Loucy (cell line): ENCODE data around the gene OGFOD3.

Experiments
- EZH2phosphoT487 ChIP-seq: fragments of 200-600 bp; IDR thresholded peaks from 2 replicates; pipeline ENCODE4 v1.6.1; 2018; ENCODE audit warnings: antibody characterized with exemption, mild to moderate bottlenecking, moderate library complexity, borderline replicate concordance
- TF ChIP-seq, protein P1 (sequence below): fragments of 200-600 bp; sonication (generic); conservative IDR thresholded peaks from 2 replicates; pipeline ENCODE4 v1.5.1; 2014; ENCODE audit warnings: mild to moderate bottlenecking, antibody characterized with exemption, low read length

DNA sequence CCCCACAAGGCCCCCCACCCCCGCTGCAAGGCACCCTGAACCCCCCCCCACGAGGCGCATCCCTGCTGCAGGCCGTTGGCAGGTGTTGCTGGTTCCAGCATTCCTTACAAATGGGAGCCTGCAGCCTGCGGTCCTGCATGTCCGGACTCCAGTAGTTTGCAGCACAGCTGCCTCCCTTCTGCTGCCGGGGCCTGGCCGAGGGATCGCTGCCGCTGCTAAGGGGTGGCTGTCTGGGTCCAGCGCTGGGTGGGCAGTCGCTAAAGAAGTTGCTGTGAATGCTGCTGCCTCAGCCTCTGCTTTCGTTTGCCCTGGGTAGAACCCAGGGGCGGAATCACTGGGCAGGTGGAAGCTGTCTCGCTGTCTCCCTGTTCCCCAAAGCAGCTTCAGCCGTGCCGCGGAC is 35.0 kb downstream of the OGFOD3 start:
- TF ChIP-seq, protein P1, sequence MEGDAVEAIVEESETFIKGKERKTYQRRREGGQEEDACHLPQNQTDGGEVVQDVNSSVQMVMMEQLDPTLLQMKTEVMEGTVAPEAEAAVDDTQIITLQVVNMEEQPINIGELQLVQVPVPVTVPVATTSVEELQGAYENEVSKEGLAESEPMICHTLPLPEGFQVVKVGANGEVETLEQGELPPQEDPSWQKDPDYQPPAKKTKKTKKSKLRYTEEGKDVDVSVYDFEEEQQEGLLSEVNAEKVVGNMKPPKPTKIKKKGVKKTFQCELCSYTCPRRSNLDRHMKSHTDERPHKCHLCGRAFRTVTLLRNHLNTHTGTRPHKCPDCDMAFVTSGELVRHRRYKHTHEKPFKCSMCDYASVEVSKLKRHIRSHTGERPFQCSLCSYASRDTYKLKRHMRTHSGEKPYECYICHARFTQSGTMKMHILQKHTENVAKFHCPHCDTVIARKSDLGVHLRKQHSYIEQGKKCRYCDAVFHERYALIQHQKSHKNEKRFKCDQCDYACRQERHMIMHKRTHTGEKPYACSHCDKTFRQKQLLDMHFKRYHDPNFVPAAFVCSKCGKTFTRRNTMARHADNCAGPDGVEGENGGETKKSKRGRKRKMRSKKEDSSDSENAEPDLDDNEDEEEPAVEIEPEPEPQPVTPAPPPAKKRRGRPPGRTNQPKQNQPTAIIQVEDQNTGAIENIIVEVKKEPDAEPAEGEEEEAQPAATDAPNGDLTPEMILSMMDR = no peak
- TF ChIP-seq EZH2phosphoT487 = no peak
